GM23248 (cell line): ENCODE measurements around the gene PLCL2.

Source experiments
- EZH2 ChIP-seq: fragments of 200-600 bp; sonication (generic); IDR thresholded peaks from 2 replicates; pipeline ENCODE4 v1.6.1; 2018; ENCODE audit warnings: antibody characterized with exemption, mild to moderate bottlenecking; ENCODE audit not compliant: insufficient read depth, poor library complexity, severe bottlenecking
- EZH2phosphoT487 ChIP-seq: fragments of 200-600 bp; sonication (generic); IDR thresholded peaks from 2 replicates; pipeline ENCODE4 v1.6.1; 2018; ENCODE audit warnings: antibody characterized with exemption, moderate library complexity, mild to moderate bottlenecking, low read depth; ENCODE audit not compliant: insufficient read depth

GRCh38 chr3:17045705-17046104 lies 160.9 kb downstream of the PLCL2 start:
- TF ChIP-seq EZH2, result no peak
- TF ChIP-seq EZH2phosphoT487, result no peak
